DMS53 treated with DMSO at 0.1 percent for 48 hours (cell line): ENCODE data around the gene ADGRF3.
"Not testable (repeated sequence)": the region's sequence is repeated elsewhere in the genome, so short reads cannot be mapped to it uniquely, and the experiment has no call there.

Experiments
- DNase-seq: peaks from one replicate; lab custom pipeline; 2025; ENCODE audit not compliant: unreplicated experiment; lab: John Stamatoyannopoulos, UW

The ADGRF3 gene

GRCh38 chr2:26351375-26352090 lies 4.9 kb upstream of the ADGRF3 start:
- DNase-seq, result no peak

DNA sequence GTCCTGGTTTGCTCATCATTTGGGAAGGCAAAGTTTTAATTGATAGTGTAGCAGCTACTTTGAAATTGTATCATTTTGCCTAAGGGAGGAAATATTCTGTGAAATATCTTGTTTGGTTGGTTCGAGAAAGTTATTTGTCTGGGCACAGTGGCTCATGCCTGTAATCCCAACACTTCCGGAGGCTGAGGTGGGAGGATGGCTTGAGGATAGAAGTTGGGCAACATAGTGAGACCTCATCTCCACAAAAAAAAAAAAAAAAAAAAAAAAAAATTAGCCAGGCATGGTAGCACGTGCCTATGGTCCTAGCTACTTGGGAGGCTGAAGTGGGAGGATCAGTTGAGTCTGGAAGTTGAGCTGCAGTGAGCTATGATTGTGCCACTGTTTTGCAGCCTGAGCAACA lies 3.1 kb upstream of the ADGRF3 start:
- no peak for DNase-seq

- DNase-seq, result no peak
Observed at GRCh38 chr2:26347286-26347865, 787 bp upstream of the ADGRF3 start.

DNA sequence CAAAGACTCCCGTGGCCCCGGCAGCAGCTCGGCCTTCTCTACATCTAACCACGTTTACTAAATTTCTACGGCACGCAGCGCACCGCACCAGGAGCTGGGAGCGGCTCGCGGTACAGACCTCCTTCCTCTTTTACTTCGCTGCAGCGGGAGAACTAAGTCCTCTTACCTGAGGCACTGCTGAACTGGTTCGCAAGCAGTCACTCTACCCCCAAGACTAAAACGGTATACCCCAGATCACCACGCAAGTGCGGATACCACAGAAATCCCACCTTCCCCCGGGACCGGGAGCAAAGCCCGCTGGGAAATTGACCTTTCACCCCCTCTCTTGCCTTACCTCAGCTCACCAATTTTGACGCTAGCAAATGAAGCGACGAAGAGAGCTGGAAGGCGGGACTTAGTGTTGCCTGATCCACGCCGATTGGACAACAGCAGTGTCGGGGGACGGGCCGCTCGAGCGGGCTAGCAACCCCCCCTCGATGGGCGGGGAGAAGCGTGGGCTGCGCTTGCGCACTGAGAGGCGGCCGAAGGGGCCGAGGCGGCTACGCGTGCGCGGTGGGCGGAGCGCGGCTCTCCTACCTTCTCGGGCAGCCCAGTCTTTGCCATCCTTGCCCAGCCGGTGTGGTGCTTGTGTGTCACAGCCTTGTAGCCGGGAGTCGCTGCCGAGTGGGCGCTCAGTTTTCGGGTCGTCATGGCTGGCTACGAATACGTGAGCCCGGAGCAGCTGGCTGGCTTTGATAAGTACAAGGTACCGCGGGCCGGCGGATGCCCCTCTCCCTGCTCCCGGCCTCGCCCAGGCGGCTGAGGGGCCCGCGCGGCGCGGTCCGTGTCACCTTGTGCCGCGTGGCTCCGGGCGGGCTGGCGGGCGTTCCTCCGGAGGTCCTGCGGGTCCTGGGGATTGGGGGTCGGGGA lies 790 bp downstream of the ADGRF3 start, which contains the start of gene SELENOI:
TSS of gene SELENOI (plus strand) at position 599 of the 909 bp plus-strand sequence. CDS start at position 689, 90 bp downstream.
- peak; percentile 92 for DNase-seq

- no peak for DNase-seq
Observed at GRCh38 chr2:26345283-26345544, 1.4 kb downstream of the ADGRF3 start.

- no peak for DNase-seq
Observed at GRCh38 chr2:26344581-26345282, 1.9 kb downstream of the ADGRF3 start.

GRCh38 chr2:26340831-26341230 lies 5.8 kb downstream of the ADGRF3 start:
- no peak for DNase-seq

- DNase-seq, result no peak
Observed at GRCh38 chr2:26337298-26337697, 9.3 kb downstream of the ADGRF3 start.

- no peak for DNase-seq
Observed at GRCh38 chr2:26336719-26337118, 9.9 kb downstream of the ADGRF3 start.

- no peak for DNase-seq
Observed at GRCh38 chr2:26335231-26335630, 11.4 kb downstream of the ADGRF3 start.

- DNase-seq, result no peak
Observed at GRCh38 chr2:26333293-26333692, 13.3 kb downstream of the ADGRF3 start.

DNA sequence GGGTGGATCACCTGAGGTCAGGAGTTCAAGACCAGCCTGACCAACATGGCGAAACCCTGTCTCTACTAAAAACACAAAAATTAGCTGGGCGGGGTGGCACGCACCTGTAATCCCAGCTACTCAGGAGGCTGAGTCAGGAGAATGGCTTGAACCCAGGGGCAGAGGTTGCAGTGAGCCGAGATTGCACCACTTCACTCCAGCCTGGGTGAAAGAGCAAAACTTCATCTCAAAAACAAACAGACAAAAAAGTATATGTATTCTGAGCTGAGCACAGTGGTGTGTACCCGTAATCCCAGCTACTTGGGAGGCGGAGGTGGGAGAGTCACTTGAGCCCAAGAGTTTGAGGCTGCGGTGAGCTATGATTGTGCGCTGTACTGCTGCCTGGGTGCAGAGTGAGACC lies 15.3 kb downstream of the ADGRF3 start:
- DNase-seq, result not testable (repeated sequence)

- DNase-seq, result no peak
Observed at GRCh38 chr2:26330604-26331003, 16.0 kb downstream of the ADGRF3 start.

GRCh38 chr2:26330114-26330549 lies 16.5 kb downstream of the ADGRF3 start:
- peak; percentile 39 for DNase-seq

GRCh38 chr2:26329083-26329482 lies 17.5 kb downstream of the ADGRF3 start:
- DNase-seq, result not testable (repeated sequence)

- DNase-seq, result no peak
Observed at GRCh38 chr2:26327291-26328272, 19.0 kb downstream of the ADGRF3 start.

GRCh38 chr2:26326514-26326913 lies 20.1 kb downstream of the ADGRF3 start:
- DNase-seq, result no peak

DNA sequence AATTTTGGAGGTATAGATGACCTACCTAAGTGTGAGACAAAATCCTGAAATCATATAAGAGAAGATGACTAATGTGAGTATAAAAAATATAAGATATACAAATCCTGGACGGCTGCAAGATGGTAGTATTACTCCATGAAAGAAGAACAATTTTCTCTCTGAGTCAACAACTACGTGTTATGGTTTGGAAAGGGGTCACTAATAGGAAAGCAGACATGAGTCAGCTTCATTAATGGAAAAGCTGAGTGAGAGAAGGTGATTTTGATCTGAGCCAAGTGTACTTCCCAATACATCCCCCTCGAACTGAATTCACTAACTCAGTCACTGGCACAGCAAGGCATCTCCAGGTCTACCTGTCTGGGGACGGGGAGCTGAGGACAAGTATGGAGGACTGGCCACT lies 20.7 kb downstream of the ADGRF3 start:
- no peak for DNase-seq

DNA sequence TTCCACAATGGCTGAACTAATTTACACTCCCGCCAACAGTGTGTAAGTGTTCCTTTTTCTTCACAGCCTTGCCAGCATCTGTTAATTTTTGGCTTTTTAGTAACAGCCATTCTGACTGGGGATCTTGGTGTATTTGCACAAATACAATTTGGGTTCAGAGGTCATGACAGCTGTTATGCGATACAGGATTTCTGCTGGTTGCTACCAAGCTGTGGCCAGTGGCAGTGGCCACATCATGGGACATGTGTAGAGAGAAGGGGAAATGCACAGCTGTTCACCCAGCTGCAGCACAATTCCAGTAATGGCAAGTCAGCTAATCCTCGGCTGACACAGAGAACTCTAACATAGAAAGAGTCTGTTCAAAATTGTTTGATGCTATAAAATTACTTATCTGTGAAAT lies 21.7 kb downstream of the ADGRF3 start:
- DNase-seq, result no peak

DNA sequence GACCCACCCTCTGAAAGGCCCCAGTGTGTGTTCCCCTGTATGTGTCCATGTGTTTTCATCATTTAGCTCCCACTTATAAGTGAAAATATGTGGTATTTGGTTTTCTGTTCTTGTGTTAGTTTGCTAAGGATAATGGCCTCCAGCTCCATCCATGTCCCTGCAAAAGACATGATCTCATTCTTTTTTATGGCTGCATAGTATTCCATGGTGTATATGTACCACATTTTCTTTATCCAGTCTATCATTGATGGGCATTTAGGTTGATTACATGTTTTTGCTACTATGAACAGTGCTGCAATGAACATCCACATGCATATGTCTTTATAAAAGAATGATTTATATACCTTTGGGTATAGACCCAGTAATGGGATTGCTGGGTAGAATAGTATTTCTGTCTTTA lies 22.1 kb downstream of the ADGRF3 start:
- not testable (repeated sequence) for DNase-seq
